CD4-positive, alpha-beta T cell treated with Interleukin-15 for 1 hour (primary cell): Measurements from ENCODE around the gene RBM23.
"Not testable (repeated sequence)": the region's sequence is repeated elsewhere in the genome, so short reads cannot be mapped to it uniquely, and the experiment has no call there.

ENCODE experiments used
- DNase-seq: peaks from one replicate; pipeline ENCODE4 v3.0.0-alpha.2; 2020

The RBM23 gene

DNA sequence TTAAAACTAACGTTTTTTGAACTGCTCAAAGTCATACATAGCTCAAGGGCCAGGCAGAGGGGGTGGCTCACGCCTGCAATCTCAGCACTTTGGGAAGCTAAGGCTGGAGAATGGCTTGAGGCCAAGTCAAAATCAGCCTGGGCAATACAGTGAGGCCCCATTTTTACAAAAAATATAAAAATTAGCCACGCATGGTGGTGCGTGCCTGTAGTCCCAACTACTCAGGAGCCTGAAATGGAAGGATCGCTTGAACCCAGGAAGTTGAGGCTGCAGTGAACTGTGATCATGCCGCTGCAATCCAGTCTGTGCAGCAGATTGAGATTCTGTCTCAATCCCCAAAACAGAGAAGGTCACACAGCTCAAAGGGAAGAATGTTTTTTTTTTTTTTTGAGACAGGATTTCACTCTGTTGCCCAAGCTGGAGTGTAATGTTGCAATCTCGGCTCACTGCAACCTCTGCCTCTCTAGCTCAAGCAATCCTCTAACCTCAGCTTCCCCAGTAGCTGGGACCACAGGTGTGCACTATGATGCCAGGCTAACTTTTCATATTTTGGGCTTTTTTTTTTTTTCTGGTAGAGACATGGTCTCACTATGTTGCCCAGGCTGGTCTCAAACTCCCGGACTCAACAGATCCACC lies 2.9 kb downstream of the RBM23 start:
- peak; percentile 24 for DNase-seq

DNA sequence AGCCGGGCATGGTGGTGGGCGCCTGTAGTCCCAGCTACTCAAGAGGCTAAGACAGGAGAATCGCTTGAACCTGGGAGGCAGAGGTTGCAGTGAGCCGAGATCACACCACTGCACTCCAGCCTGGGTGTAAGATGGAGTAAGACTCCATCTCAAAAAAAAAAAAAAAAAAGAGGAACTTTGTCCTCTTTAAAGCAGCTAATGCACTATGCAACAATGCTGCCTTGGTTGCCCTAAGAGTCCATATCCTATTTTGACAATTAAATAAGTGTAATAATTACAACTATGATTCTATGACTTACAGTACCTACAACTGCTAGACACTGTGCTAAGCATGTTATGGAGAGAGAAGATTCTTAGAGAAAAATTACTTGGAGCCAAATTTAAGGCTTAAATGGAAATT lies 4.1 kb downstream of the RBM23 start:
- not testable (repeated sequence) for DNase-seq

DNA sequence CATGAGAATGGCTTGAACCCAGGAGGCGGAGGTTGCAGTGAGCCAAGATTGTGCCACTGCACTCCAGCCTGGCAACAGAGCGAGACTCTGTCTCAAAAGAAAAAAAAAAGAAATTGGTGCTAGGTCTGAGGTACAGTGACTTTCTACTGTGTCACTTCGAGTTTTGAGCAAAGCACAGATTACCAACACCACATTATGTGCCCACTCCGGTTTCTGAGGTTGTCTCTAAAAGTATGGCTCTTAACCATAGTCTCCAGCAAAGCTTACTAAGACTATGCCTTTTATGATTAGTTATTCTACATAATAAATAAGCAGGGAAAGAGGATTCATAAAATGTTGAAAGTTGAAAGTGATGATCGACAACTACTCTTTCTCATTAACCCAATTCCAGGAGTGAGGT lies 8.0 kb downstream of the RBM23 start:
- DNase-seq, result no peak

DNA sequence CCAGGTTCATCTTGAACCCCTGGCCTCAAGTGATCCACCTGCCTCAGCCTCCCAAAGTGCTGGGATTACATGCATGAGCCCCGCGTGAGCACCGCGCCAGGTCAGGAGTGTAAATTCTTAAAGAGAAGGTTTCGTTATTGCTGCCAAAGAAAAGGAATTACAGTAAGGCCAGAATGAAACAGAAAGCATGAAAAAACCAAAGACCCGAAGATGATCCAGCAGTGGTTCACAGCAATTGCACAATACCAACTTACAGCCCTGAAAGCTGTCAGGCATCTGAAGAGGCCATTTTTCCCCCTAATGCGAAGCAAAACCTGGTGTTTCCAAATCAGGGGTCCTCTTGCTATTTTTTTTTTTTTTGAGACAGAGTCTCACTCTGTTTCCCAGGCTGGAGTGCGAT lies 10.3 kb downstream of the RBM23 start:
- DNase-seq, result no peak

DNA sequence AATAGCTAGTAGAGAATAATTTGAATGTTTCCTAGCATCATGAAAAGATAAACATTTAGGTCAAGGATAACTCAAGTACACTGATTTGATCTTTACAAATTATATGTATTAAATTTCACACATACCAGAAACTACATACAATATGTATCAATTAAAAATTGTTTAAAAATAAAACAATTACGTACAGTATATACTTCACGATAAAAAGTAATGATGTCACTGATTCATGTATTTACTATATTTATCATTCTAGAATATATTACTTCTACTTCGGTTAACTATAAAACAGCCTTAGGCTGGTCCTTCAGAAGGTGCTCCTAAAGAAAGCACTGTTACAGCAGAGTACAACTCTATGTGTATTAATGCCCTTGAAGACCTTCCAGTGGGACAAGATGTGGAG lies 11.5 kb downstream of the RBM23 start:
- DNase-seq, result no peak

DNA sequence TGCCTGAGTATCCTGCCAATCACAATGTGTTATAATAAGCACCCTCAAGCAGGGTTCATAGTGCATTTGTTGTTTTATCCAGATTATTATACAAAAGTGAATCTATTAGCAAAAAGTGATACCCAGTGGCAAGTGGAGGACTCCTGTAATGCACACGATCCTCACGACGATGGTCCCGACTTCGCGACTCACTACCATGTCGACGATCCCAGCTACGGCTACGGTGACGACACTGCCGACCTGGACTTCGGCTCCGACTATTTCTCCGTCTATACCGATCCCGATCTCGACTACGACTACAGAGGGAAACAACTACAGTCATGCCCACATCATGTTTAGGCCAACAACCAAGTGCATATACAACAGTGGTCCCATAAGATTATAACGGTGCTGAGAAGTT lies 12.9 kb downstream of the RBM23 start:
- no peak for DNase-seq

DNA sequence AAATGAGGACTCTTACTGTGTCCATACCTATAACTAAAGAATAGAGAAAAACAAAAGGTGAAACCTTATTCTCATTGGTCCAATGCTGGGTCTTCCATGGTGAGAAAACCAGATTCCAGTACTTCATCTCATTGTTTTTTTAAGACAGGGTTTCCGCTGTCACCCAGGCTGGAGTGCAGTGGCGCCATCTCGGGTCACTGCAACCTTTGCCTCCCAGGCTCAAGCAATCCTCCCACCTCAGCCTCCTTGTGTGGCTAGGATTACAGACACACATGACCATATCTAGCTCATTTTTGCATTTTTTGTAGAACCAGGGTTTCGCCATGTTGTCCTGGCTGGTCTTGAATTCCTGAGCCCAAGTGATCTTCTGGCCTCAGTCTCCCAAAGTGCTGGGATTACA lies 13.3 kb downstream of the RBM23 start:
- no peak for DNase-seq

DNA sequence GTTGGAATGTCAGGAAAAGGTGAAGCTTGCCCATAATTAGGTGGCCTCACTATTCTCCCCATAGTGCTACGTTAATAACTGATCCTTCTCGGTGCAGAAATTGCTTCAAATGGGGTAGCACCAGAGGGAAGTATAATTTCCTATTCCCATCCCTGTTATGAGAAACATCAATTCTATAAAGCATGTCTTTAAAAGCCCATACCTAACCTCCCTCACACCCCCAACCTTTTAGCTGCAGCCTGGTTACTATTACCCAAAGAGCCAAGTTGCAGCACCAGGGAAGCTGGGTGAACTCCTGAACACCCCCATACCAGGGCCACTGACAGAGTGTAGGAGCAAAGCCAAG lies 15.2 kb downstream of the RBM23 start:
- DNase-seq, result no peak

DNA sequence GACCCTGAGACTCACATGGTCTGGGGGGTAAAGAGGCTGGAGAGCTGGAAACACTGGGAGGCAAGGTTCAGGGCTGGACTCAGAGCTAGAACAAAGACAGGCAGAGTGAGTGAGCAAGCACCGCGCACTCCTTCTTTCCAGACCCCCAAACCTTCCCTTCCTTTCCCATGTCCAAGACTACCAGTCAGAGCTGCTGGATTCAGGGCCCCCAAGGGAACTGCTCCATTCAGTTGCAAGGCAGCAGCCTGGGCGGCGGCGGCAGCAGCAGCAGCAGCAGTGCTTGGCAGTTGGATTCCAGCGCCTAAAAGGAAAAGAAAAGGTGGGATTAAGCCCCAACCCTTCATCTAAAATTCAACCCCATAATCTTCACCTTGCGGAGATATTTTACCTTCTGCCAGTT lies 17.1 kb downstream of the RBM23 start:
- no peak for DNase-seq

DNA sequence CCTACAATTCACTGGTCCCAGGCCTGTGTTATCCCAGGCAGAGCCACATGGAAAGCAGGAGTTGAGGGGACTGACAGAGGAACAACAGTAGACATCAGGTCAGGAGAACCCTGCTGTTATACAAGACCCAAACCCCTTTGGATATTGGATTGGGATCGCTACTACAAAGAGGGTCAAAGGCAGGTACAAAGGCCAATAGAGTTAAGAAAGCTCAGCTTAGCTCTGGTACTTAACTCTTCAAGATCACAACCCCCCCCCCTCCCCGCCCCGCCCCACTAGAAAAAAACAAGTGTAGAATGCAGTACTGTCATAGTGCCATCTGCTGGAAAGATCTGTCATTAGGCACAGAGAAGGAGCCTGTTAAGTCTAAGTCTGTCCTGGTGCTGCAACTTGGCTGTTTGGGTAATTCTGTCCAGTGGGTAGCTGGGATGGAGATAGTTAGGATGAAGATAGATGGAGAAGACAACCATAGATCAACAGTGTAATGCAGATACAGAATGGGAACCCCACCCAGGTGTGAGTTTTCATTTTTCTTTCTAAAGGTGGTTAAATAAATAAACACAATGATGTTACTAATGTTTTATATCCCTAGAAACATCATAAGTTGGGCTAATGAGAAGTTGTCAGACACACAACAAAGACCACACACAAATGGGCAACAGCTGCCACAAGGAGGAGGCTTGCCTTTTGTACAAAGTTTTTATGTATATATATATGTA lies 18.7 kb downstream of the RBM23 start:
- peak; percentile 41 for DNase-seq

DNA sequence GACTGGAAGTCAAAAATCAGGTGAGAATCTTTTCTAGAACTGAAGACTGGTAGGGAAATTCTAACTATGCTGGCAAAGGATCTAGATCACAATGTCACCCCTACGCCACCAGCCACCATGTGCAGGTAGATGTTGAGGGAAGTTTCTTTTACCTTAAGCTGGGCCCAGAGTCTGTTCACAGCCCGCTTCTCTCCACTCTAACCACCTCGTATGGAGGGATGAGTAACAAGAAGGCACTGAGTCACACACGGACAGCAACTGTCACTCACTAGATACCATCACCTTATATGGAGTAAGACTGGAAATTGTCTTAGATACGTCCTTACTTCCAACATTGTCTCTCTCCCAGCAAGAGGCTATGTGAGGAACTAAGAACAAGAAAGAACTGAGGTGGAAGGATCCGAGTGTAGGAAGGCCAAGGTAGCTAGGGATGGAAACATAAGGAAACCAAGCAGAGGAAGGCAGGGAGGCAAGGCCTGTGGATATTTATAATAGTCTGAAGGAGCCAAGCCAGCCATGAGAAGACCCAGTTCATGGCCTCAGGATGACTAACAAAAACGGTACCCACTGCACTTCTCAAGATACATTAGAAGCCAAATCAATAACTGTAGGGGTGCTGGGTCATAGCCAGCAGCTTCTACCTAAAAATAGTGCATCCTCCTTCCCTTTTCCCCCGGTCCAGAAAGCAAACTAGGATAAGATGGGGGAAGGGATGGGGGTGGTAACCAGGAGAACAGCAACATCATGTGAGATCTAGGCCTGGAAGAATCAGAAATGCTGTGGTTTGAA lies 20.5 kb downstream of the RBM23 start:
- DNase-seq, result no peak

DNA sequence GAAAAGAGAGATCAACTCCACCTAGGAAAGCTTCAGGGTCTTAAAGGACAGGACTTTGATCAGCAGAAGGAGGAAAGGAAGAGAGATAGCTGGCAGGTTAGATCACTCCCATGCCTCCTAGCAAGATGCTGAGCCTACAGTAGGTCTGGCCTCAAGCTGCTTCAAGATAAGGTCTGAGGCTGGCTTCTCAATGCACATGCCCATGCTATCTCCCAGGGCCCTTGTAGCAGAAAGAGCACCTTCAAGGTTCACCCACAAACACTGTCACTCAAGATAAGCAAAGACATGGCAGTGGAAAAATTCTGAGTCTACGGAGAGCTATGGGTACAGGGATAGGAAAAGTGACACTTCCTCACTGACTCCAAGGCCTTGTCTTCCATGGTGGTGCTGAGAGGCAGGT lies 21.6 kb downstream of the RBM23 start:
- DNase-seq, result no peak

DNA sequence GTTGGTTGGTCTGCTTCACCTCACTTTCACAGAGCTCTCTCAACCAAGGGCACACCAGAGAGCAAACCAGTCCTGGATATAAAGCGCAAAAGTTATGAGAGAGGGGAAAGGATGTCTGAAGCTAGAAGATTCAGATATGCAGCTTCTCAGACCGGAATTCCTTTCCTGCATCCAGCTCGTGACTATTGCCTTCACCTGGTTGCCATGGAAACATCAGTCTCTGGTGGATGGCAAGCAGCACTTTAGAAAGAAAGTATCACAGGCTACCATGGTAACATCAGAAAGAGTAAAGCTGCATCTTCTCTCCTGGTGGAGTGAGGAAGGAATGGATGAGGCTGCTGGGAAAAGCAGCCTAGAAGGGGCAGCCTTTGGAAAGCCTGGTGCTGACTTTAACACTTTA lies 22.2 kb downstream of the RBM23 start:
- no peak for DNase-seq

DNA sequence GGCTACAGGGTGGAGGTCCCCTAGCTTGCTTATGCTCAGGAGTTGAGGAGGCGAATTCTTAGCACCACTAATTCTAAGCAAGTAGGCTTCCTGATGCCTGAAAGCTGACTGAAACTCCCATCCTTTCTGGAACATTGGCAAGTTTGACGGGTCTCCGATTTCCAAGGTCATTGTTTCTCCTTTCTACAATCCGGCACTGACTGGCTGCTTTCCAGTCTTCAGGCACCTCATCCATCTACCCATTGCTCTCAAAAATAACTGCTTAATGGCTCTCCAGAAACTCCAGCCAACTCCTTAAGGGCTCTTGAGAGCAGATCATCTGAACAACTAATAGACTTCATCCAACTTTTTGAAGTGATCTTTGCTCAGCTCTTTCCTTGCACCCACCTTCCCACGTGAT lies 22.6 kb downstream of the RBM23 start:
- DNase-seq, result no peak

DNA sequence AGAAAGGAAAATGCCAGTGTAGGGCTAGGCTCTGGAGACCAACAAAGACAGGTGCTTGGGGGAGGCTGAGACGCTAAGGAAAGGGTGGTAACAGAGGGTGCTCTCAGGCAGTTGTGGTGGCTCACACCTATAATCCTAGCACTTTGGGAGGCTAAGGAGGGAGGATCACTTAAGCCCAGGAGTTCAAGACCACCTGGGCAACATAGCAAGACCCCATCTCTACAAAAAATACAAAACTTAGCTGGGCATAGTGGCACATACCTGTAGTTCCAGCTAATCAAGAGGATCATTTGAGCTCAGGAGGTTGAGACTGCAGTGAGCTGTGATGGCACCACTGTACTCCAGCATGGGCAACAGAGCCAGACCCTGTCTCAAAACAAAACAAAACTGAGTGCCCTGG lies 23.5 kb downstream of the RBM23 start:
- DNase-seq, result no peak

DNA sequence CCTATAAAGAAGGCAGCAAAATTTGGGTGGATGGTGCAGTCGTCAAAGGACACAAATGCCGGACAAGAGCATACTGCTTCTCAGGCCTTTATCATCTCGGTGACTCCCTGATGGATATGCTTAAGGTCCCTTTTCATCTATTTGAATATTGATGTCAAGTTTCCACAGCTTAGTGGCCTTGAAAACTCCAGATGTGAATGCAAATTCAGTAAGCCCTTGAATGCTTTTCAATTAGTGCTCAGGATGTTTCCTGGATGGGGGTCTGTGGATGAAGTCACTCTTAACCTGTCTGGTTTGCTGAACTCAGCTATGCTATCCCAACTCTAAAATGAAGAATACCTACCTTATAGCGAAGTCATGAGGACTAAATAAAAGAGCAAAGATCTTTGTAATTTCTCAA lies 25.2 kb downstream of the RBM23 start:
- DNase-seq, result no peak

DNA sequence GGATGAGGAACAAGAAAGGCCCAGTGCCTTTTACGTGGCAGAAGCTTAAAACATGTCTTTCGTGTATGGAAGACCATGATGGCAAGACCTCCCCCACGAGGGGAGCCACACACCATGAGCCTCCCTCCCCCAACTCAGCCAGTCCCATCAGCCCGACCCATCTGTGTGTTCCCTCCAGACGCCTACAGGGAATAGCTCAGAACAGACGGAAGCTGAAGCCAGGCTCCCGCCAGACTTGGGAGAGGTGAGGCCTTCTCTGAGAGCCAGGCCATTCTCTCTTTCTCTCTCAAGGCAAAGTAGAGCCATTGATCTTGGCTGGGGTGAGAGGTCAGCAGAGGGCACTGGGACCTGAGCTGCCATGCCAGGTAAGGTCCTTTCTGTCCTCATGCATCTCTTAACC lies 26.5 kb downstream of the RBM23 start:
- DNase-seq, result no peak

DNA sequence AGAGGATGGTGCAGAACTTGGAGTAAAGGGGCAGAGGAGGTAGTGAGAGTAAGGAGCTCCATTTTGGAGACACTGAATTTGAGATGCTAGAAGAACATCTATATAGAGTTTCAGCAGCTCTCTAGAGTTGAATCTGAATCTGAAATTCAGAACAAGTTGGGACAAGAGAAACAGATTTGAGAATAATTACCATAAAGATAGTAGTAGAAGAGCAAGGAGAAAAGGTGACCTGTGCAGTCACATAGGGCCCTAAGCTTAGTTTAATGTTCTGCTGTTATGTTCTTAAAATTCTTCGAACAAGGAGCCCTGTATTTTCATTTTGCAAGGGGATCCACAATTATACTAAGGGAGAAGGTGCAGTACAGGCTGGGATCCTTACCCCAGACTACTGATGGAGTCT lies 28.5 kb downstream of the RBM23 start:
- no peak for DNase-seq

DNA sequence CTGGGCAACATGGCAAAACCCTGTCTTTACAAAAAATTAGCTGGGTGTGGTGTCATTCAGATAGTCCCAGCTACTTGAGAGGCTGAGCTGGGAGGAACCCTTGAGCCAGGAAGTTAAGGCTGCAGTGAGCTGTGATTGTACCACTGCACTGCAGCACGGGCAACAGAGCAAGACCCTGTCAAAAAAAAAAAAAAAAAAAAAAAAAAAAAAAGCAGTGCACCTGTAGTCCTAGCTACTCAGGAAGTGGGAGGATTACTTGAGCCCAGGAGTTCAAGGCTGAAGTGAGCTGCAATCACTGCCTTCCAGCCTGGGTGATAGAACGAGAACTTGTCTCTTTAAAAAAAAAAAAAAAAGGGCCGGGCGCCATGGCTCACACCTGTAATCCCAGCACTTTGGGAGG lies 30.3 kb downstream of the RBM23 start:
- peak; percentile 52 for DNase-seq

DNA sequence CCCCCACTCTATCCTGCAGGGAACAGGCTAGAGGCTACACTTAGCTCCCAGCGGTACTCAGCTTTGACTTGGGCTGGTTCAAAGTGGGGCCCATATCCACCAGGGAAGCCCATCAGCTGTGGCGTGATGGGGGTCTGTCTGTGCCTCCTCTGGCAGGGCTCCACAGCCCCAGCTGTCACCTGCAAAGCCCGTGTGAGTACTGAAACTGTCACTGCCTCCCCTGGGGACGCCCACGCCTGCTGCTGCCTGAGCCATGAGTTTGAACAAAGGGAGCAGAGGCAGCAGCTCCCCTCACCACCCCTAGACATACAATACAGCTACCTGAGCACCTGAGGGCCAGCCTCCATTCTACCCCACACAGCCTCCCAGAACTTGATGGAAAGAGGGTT lies 31.0 kb downstream of the RBM23 start:
- DNase-seq, result peak; percentile 70

DNA sequence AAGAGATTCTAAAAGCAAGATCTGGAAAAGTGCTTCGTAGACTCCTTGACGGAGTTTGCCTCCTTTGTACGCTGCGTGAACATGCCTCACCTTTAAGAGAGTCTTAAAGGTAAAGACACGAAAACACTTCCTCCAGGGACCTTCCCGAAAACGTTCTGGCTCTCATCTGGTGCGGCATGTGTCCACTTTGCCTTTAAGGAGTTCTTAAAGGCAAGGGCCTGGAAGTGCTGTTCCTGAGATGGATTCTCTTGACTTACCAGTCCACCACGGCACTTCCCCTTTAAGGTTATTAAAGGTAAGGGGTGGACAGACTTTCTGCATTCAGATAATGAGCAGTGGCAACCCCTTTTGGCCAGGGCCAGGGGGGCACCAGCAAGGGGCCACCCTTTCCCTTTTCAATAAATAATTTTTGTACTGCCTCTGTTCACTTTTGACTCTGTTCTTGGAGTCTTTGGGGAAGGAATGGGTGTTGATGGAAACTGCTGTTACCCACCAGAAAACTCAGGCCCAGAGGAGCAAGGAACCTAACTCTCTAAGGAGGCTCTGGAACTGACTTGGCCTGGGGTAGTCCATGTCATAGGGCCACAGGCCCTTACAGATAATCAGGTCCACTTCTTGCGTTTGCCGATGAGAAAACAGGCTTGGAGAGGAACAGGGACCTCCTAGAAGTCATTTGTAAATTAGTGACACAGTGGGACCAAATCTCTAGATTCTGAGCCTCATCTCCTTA lies 31.5 kb downstream of the RBM23 start:
- DNase-seq, result peak; percentile 53

DNA sequence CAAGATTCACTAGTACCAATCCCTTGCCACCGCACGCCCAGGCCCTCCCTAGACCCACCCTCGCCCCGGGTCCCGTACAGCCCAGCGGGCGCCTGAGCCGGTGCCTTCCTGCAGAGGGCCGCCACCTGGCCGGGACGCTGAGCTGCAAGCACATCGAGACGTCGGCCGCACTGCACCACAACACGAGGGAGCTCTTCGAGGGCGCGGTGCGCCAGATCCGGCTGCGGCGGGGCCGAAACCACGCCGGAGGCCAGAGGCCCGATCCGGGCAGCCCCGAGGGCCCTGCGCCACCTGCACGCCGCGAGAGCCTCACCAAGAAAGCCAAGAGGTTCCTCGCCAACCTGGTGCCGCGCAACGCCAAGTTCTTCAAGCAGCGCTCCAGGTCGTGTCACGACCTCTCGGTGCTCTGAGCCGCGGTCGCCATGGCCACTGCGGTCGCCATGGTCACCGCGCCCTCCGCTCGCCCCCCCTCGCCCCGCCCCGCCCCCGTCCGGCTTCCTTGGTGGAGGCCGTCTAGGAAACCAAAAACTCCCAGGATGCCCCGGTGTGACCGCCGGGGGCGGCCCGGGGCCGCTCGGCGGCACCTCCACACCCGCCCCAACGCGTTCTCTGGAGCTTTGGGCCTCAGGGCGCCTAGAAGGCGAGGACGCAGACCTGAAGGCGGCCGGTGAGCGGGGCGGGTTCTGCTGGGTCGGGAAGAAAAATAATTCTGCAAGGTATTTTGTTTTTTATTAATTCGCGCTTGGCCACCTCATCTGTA lies 32.3 kb downstream of the RBM23 start:
- DNase-seq, result peak; percentile 83

DNA sequence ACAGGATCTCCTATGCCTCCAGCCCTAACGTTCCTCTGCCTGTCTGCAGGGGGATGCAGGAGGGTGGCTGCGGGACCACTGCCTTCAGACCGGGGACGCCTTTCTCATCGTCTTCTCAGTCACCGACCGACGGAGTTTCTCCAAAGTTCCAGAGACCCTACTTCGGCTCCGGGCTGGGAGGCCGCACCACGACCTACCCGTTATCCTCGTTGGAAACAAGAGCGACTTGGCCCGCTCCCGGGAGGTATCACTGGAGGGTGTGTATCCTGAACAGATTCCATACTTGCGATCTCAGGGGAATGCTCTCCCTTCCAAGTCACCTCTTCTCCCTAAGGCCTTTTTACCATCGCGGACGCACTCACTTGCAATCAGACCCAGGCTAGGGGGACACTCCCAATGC lies 33.0 kb downstream of the RBM23 start:
- DNase-seq, result no peak
